Panc1 (cell line): ENCODE data around the gene CUL1.
"Not testable (repeated sequence)": the region's sequence is repeated elsewhere in the genome, so short reads cannot be mapped to it uniquely, and the experiment has no call there.

ENCODE experiments used
- CTCF ChIP-seq: fragments of 450-650 bp; IDR thresholded peaks from 2 replicates; pipeline ENCODE4 v1.5.1; 2017; ENCODE audit warnings: mild to moderate bottlenecking
- POLR2AphosphoS5 ChIP-seq: IDR thresholded peaks from 2 replicates; pipeline ENCODE4 v1.6.1; 2012; ENCODE audit warnings: mild to moderate bottlenecking, low read depth, low read length, moderate library complexity
- REST ChIP-seq, 2 experiments: IDR thresholded peaks; 2 replicates each; pipeline ENCODE4 v1.6.1; 2011 to 2012; ENCODE audit warnings: low read depth in 2 of 2, control low read depth in 1 of 2, low read length in 1 of 2, mild to moderate bottlenecking in 1 of 2, moderate library complexity in 1 of 2; ENCODE audit not compliant: insufficient read depth in 1 of 2

- not testable (repeated sequence) for TF ChIP-seq REST (IDR thresholded peaks at IDR 0.05; ENCODE audit: insufficient read depth in 1 of 2, low read depth in 2 of 2, low read length in 1 of 2); CTCF; POLR2AphosphoS5
Observed at GRCh38 chr7:148703671-148703962, 4.9 kb downstream of the CUL1 start.
